HepG2 (cell line): ENCODE measurements around the gene ANXA9. TPM values are rescaled to one million over a fixed set of nuclear protein-coding genes. Genes with fewer than 3 reads are reported as not detected.

ENCODE experiments used
- AHR ChIP-seq: IDR thresholded peaks from 2 replicates; pipeline ENCODE4 v1.6.1; 2018; ENCODE audit warnings: missing genetic modification reagents, missing compliant biosample characterization
- EED ChIP-seq: sonication (generic); formaldehyde crosslinking; IDR thresholded peaks from 2 replicates; pipeline ENCODE4 v1.5.0; 2020; ENCODE audit warnings: mild to moderate bottlenecking, missing genetic modification reagents
- EZH2 ChIP-seq: conservative IDR thresholded peaks from 2 replicates; pipeline ENCODE4 v1.6.1; 2012; ENCODE audit warnings: mild to moderate bottlenecking, low read depth, low read length, moderate library complexity
- HDAC6 ChIP-seq: fragments of 200-600 bp; sonication (generic); IDR thresholded peaks from 2 replicates; pipeline ENCODE4 v1.7.0; 2017; ENCODE audit warnings: mild to moderate bottlenecking, antibody characterized with exemption, low read length, low read depth
- HNRNPK ChIP-seq: fragments of 200-400 bp; formaldehyde crosslinking; IDR thresholded peaks from 2 replicates; pipeline ENCODE4 v1.6.1; 2018; ENCODE audit warnings: low read length, low read depth, moderate library complexity, mild to moderate bottlenecking; ENCODE audit not compliant: poor library complexity, severe bottlenecking
- SNAI1 ChIP-seq: sonication (generic); formaldehyde crosslinking; IDR thresholded peaks from 2 replicates; pipeline ENCODE4 v1.5.0; 2020; ENCODE audit warnings: mild to moderate bottlenecking, missing genetic modification reagents, borderline replicate concordance
- SRF ChIP-seq: IDR thresholded peaks from 2 replicates; pipeline ENCODE4 v1.6.1; 2011; ENCODE audit warnings: mild to moderate bottlenecking, low read depth, low read length, moderate library complexity
- TEAD2 ChIP-seq: sonication (generic); formaldehyde crosslinking; IDR thresholded peaks from 2 replicates; pipeline ENCODE4 v1.9.0; 2021; ENCODE audit warnings: missing genetic modification reagents
- YEATS2 ChIP-seq: sonication (generic); formaldehyde crosslinking; IDR thresholded peaks from 2 replicates; pipeline ENCODE4 v1.4.0; 2020; ENCODE audit warnings: missing genetic modification reagents, borderline replicate concordance
- ZNF558 ChIP-seq: sonication (generic); formaldehyde crosslinking; IDR thresholded peaks from 2 replicates; pipeline ENCODE4 v1.9.0; 2022; ENCODE audit warnings: mild to moderate bottlenecking, missing genetic modification reagents, borderline replicate concordance
- polyA plus RNA-seq, 8 experiments: library from polyadenylated mRNA; depleted of rRNA in 3 of 8; stranded (reverse) in 7 of 8; unstranded in 1 of 8; fragments of >200 nt; fragmentation: Illumina TruSeq in 4 of 8; extraction: Trizol in 4 of 8; gene quantifications; 2 replicates each; pipeline versions ENCODE4 v1.2.1 to v1.2.3, GENCODE V29; 2011 to 2016; ENCODE audit warnings: low read depth in 4 of 8, missing spikeins in 1 of 8, mixed read lengths in 1 of 8; ENCODE audit not compliant: insufficient read depth in 1 of 8
- total RNA-seq, 5 experiments: library from RNA; depleted of rRNA; stranded (reverse); fragments of >200 nt; fragmentation: Illumina TruSeq; extraction: Trizol; gene quantifications; 2 replicates each; pipeline ENCODE4 v1.2.3, GENCODE V29; 2016; ENCODE audit warnings: low read depth in 1 of 5
- TF ChIP-seq, protein P1 (sequence below): sonication (generic); formaldehyde crosslinking; IDR thresholded peaks from 2 replicates; pipeline ENCODE4 v1.5.1; 2020; ENCODE audit warnings: missing genetic modification reagents, mild to moderate bottlenecking, borderline replicate concordance
- TF ChIP-seq, protein P2 (sequence below): sonication (generic); formaldehyde crosslinking; IDR thresholded peaks from 2 replicates; pipeline ENCODE4 v1.5.1; 2020; ENCODE audit warnings: mild to moderate bottlenecking, missing genetic modification reagents, borderline replicate concordance
- TF ChIP-seq, protein P3 (sequence below): sonication (generic); formaldehyde crosslinking; IDR thresholded peaks from 2 replicates; pipeline ENCODE4 v1.5.0; 2020; ENCODE audit warnings: mild to moderate bottlenecking, missing genetic modification reagents
- TF ChIP-seq, protein P4 (sequence below): sonication (generic); formaldehyde crosslinking; IDR thresholded peaks from 2 replicates; pipeline ENCODE4 v1.4.0; 2020; ENCODE audit warnings: missing genetic modification reagents
- TF ChIP-seq, protein P5 (sequence below): sonication (generic); formaldehyde crosslinking; IDR thresholded peaks from 2 replicates; pipeline ENCODE4 v1.8.0; 2022; ENCODE audit warnings: mild to moderate bottlenecking, missing genetic modification reagents, moderate library complexity
- TF ChIP-seq, protein P6 (sequence below): sonication (generic); formaldehyde crosslinking; conservative IDR thresholded peaks from 2 replicates; pipeline ENCODE4 v1.8.0; 2022; ENCODE audit warnings: mild to moderate bottlenecking, moderate library complexity, missing genetic modification reagents

The ANXA9 gene
- total and polyA plus RNA-seq, 2 of the 13 experiments (the other 11 are each of a cell fraction or from before 2014, with no cell fraction given), result 13.3 to 23.9 TPM

DNA sequence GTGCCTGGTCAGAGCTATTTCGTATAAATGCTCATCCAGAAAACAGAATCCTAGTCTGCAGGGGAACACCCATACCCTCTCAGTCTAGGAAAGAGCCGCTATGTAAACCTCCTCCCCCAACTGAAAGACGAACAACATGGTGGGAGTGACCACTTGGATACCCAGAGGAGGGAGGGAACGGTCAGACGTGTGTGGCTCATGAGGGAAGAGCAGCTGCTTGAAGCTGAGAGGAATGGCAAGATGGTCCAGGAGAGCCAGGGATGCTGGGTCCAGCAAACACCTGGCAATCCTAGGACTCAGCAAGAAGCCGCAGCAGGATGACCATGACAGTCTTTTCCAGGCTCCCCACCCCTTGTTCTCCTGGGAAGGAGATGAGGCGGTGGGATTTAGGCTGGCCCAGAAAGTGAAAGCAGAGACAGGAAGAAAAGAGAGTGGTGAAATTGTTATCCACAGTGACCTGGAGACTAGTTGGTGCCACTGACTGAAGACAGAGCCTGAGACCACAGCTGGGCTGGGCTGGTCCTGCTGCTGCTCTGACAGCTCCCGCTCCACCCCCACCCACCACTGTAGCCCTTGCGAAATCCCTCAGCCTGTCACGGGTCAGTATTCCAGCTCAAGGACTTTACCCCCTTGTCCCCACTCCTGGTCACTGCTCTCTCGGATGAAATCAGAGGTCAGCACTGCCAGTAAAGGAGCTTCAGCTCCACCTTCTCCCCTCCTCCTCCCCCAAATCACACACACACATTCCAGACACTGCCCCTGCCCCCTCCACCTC lies 11.1 kb upstream of the ANXA9 start (continued):
- TF ChIP-seq, protein P1, sequence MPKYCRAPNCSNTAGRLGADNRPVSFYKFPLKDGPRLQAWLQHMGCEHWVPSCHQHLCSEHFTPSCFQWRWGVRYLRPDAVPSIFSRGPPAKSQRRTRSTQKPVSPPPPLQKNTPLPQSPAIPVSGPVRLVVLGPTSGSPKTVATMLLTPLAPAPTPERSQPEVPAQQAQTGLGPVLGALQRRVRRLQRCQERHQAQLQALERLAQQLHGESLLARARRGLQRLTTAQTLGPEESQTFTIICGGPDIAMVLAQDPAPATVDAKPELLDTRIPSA (CRISPR knock-in tag), result 0 out of 2 replicates have a peak, but pooled peaks have one; percentile 65
- TF ChIP-seq, protein P2, sequence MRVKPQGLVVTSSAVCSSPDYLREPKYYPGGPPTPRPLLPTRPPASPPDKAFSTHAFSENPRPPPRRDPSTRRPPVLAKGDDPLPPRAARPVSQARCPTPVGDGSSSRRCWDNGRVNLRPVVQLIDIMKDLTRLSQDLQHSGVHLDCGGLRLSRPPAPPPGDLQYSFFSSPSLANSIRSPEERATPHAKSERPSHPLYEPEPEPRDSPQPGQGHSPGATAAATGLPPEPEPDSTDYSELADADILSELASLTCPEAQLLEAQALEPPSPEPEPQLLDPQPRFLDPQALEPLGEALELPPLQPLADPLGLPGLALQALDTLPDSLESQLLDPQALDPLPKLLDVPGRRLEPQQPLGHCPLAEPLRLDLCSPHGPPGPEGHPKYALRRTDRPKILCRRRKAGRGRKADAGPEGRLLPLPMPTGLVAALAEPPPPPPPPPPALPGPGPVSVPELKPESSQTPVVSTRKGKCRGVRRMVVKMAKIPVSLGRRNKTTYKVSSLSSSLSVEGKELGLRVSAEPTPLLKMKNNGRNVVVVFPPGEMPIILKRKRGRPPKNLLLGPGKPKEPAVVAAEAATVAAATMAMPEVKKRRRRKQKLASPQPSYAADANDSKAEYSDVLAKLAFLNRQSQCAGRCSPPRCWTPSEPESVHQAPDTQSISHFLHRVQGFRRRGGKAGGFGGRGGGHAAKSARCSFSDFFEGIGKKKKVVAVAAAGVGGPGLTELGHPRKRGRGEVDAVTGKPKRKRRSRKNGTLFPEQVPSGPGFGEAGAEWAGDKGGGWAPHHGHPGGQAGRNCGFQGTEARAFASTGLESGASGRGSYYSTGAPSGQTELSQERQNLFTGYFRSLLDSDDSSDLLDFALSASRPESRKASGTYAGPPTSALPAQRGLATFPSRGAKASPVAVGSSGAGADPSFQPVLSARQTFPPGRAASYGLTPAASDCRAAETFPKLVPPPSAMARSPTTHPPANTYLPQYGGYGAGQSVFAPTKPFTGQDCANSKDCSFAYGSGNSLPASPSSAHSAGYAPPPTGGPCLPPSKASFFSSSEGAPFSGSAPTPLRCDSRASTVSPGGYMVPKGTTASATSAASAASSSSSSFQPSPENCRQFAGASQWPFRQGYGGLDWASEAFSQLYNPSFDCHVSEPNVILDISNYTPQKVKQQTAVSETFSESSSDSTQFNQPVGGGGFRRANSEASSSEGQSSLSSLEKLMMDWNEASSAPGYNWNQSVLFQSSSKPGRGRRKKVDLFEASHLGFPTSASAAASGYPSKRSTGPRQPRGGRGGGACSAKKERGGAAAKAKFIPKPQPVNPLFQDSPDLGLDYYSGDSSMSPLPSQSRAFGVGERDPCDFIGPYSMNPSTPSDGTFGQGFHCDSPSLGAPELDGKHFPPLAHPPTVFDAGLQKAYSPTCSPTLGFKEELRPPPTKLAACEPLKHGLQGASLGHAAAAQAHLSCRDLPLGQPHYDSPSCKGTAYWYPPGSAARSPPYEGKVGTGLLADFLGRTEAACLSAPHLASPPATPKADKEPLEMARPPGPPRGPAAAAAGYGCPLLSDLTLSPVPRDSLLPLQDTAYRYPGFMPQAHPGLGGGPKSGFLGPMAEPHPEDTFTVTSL (CRISPR knock-in tag), result no peak
- TF ChIP-seq HNRNPK (peak; percentile 35), SRF (peak; percentile 39; the same call in 1 of the 2 replicates), TEAD2 (CRISPR knock-in tag) (no peak), HDAC6 (no peak), EZH2 (no peak), EED (CRISPR knock-in tag) (0 out of 2 replicates have a peak, but pooled peaks have one; percentile 36), ZNF558 (CRISPR knock-in tag) (no peak), SNAI1 (CRISPR knock-in tag) (no peak), AHR (CRISPR knock-in tag) (no peak), YEATS2 (CRISPR knock-in tag) (no peak)
- TF ChIP-seq, protein P3, sequence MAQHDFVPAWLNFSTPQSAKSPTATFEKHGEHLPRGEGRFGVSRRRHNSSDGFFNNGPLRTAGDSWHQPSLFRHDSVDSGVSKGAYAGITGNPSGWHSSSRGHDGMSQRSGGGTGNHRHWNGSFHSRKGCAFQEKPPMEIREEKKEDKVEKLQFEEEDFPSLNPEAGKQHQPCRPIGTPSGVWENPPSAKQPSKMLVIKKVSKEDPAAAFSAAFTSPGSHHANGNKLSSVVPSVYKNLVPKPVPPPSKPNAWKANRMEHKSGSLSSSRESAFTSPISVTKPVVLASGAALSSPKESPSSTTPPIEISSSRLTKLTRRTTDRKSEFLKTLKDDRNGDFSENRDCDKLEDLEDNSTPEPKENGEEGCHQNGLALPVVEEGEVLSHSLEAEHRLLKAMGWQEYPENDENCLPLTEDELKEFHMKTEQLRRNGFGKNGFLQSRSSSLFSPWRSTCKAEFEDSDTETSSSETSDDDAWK (CRISPR knock-in tag), result no peak
- TF ChIP-seq, protein P4, sequence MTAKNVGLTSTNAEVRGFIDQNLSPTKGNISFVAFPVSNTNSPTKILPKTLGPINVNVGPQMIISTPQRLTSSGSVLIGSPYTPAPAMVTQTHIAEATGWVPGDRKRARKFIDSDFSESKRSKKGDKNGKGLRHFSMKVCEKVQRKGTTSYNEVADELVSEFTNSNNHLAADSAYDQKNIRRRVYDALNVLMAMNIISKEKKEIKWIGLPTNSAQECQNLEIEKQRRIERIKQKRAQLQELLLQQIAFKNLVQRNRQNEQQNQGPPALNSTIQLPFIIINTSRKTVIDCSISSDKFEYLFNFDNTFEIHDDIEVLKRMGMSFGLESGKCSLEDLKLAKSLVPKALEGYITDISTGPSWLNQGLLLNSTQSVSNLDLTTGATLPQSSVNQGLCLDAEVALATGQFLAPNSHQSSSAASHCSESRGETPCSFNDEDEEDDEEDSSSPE (CRISPR knock-in tag), result no peak
- TF ChIP-seq, protein P5, sequence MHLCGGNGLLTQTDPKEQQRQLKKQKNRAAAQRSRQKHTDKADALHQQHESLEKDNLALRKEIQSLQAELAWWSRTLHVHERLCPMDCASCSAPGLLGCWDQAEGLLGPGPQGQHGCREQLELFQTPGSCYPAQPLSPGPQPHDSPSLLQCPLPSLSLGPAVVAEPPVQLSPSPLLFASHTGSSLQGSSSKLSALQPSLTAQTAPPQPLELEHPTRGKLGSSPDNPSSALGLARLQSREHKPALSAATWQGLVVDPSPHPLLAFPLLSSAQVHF (CRISPR knock-in tag), result no peak
- TF ChIP-seq, protein P6, sequence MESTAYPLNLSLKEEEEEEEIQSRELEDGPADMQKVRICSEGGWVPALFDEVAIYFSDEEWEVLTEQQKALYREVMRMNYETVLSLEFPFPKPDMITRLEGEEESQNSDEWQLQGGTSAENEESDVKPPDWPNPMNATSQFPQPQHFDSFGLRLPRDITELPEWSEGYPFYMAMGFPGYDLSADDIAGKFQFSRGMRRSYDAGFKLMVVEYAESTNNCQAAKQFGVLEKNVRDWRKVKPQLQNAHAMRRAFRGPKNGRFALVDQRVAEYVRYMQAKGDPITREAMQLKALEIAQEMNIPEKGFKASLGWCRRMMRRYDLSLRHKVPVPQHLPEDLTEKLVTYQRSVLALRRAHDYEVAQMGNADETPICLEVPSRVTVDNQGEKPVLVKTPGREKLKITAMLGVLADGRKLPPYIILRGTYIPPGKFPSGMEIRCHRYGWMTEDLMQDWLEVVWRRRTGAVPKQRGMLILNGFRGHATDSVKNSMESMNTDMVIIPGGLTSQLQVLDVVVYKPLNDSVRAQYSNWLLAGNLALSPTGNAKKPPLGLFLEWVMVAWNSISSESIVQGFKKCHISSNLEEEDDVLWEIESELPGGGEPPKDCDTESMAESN (CRISPR knock-in tag), result peak; percentile 62; the same call in 1 of the 2 replicates
